ENCODE measurements around the gene MAGEB4.

MAGEB4 gene

DNA sequence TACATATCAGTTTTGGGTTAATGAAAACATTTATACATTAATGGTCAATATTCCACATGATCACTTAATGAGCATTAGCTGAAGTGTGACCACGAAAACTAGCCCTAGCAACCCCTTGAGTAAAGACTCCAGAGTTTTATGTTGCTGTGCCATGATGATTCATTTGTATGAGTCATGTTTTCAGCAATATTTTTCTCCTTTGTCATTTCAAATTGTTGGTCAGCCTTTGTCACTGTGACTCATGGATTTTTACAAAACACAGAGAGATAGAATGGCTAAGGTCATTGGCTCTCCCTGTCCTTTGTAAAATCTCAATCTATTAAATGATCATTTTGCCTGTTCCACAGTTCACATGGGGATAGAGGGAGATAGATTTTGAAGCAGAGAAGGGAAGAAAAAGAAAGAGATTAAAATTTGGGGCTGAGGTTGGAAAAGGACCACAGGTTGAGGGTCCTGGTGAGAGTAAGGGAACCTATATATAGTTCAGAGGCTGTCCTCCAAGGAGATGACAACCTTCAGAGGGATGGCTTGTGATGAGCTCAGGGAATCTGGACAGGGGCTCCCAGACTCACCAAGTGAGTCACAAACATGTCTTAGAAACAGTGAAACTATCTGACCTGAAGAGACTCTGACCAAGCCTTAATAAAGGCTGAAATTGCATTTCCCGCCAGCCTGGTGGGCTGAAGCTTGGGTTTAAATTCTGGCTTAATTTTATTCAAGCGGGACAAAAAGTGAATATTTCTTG, 41.8 kb downstream of the MAGEB4 start:
- no peak for DNase-seq (ENCODE audit: low read depth in 3 of 3)

Measured in stimulated activated CD4-positive, alpha-beta T cell treated with anti-CD3 and anti-CD28 coated beads, TNF-alpha, amount 100 ng/mL, for 4 hours (primary cell).